Panc1 (cell line): ENCODE data around the gene GPATCH8. TPM values are rescaled to one million over a fixed set of nuclear protein-coding genes. Genes with fewer than 3 reads are reported as not detected.
A peak's percentile ranks its signal among the peaks of the same experiment; 100 is the strongest.

ENCODE experiments used
- ATAC-seq: fragments of 200-7000 bp; cut with Tn5 transposase; 2 replicates; pipeline ENCODE4 v1.9.1; 2020; ENCODE audit warnings: mild to moderate bottlenecking, moderate library complexity
- BruUV-seq: library from RNA; stranded (reverse); fragments of 400-500 nt; replicated peaks from 2 replicates; lab custom pipeline; 2021; lab: Mats Ljungman, UMichigan
- CTCF ChIA-PET: fragments of 300-600 bp; sonication (Branson Sonifier 250); formaldehyde crosslinking; loops from one replicate; lab custom pipeline; 2022; ENCODE audit warnings: antibody characterized with exemption; lab: Charles Lee
- POLR2A ChIA-PET: fragments of 300-600 bp; sonication (Branson Sonifier 250); formaldehyde crosslinking; loops from one replicate; lab custom pipeline; 2022; ENCODE audit warnings: antibody characterized with exemption; lab: Charles Lee
- DNase-seq: peaks from one replicate; pipeline ENCODE4 v3.0.0-alpha.2; 2010; ENCODE audit warnings: low read depth, low spot score
- H3K27ac ChIP-seq: 2 replicates; pipeline ENCODE4 v1.5.1; 2011; ENCODE audit warnings: mild to moderate bottlenecking, low read length, inconsistent platforms
- H3K27me3 ChIP-seq: fragments of 200-500 bp; sonication (Bioruptor generic); 2 replicates; pipeline ENCODE4 v1.6.0; 2014; ENCODE audit warnings: low read length, inconsistent platforms; ENCODE audit not compliant: control insufficient read depth, insufficient read depth
- H3K36me3 ChIP-seq: fragments of 200-500 bp; sonication (Bioruptor generic); 2 replicates; pipeline ENCODE4 v1.5.1; 2014; ENCODE audit warnings: inconsistent platforms, mild to moderate bottlenecking, low read length, moderate library complexity; ENCODE audit not compliant: control insufficient read depth, insufficient read depth
- H3K4me1 ChIP-seq: 2 replicates; pipeline ENCODE4 v1.5.1; 2011; ENCODE audit warnings: inconsistent platforms, mild to moderate bottlenecking, low read length, moderate library complexity; ENCODE audit not compliant: control insufficient read depth, insufficient read depth
- H3K4me3 ChIP-seq, 2 experiments: 2 replicates each; pipeline ENCODE4 v1.5.1; 2011 to 2012; ENCODE audit warnings: low read depth in 2 of 2, low read length in 2 of 2, mild to moderate bottlenecking in 2 of 2, inconsistent platforms in 1 of 2, moderate library complexity in 1 of 2
- H3K9me3 ChIP-seq: fragments of 200-500 bp; sonication (Bioruptor generic); 2 replicates; pipeline ENCODE4 v1.5.1; 2014; ENCODE audit warnings: low read depth, mild to moderate bottlenecking, inconsistent platforms, low read length, moderate library complexity; ENCODE audit not compliant: control insufficient read depth, insufficient read depth
- POLR2AphosphoS5 ChIP-seq: IDR thresholded peaks from 2 replicates; pipeline ENCODE4 v1.6.1; 2012; ENCODE audit warnings: mild to moderate bottlenecking, low read depth, low read length, moderate library complexity
- SIN3A ChIP-seq: IDR thresholded peaks from 2 replicates; pipeline ENCODE4 v1.6.1; 2012; ENCODE audit warnings: low read depth, mild to moderate bottlenecking, low read length, moderate library complexity, borderline replicate concordance; ENCODE audit not compliant: insufficient read depth
- TCF7L2 ChIP-seq: IDR thresholded peaks from 2 replicates; pipeline ENCODE4 v1.6.1; 2011; ENCODE audit warnings: mild to moderate bottlenecking, low read depth, low read length, inconsistent platforms
- in situ Hi-C: cut with HindIII; loops from 2 replicates; pipeline ENCODE4 v1.10.0; 2016; ENCODE audit warnings: low sequenced_read_pairs, low pct_unique_long_range_greater_than_20kb
- intact Hi-C: fragments of 100-400 bp; cut with micrococcal nuclease; formaldehyde crosslinking; loops from one replicate; pipeline ENCODE4 v1.10.0; 2022; ENCODE audit not compliant: unreplicated experiment
- total RNA-seq: library from RNA; stranded (reverse); gene quantifications from one replicate; pipeline ENCODE4 v1.2.1, GENCODE V29; 2021; ENCODE audit not compliant: unreplicated experiment
- TF ChIP-seq, protein P1 (sequence below): fragments of 450-650 bp; IDR thresholded peaks from 2 replicates; pipeline ENCODE4 v1.5.1; 2017; ENCODE audit warnings: mild to moderate bottlenecking
- TF ChIP-seq, protein P2 (sequence below), 2 experiments: IDR thresholded peaks; 2 replicates each; pipeline ENCODE4 v1.6.1; 2011 to 2012; ENCODE audit warnings: low read depth in 2 of 2, control low read depth in 1 of 2, low read length in 1 of 2, mild to moderate bottlenecking in 1 of 2, moderate library complexity in 1 of 2; ENCODE audit not compliant: insufficient read depth in 1 of 2

Gene GPATCH8
- total RNA-seq, 1 experiment from 2014 or later, result 30.8 TPM

DNA sequence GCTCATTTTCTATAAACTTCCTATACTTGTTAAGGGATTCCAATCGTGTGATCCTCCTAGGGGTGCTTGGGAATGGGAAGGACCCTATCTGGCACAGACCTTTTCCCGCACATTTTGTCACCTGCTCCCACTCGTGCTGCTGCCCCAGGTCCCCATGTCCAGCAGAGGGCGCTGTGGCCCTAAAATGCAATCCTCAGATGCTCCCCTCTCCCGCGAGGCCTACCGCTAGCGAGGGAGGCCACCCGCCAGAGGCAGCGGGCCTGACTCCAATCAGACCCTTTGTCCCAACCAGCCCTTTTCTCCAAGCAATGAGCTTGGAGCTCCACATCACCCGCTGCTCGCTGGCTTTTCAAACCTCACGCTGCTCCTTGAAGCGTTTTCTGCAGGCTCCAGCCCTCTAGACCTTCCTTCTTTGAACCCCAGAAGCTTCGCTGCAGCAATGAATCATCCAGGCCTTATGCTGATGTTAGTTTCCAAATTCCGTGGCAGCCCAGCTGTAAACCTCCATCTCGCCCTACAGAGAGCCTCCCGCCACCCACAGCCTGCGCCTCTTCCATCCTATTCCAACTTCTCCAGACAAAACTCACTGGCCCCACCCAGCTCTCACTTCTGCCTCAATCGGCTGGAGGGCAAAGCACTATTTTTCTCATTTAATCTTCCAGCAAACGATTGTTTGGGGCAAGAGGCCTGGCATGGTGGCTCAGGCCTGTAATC, 30.5 kb upstream of the GPATCH8 start:
- DNase-seq, result no peak
- H3K36me3 ChIP-seq, result no peaks in the 10 kb centered on the region
- TF ChIP-seq, protein P1, sequence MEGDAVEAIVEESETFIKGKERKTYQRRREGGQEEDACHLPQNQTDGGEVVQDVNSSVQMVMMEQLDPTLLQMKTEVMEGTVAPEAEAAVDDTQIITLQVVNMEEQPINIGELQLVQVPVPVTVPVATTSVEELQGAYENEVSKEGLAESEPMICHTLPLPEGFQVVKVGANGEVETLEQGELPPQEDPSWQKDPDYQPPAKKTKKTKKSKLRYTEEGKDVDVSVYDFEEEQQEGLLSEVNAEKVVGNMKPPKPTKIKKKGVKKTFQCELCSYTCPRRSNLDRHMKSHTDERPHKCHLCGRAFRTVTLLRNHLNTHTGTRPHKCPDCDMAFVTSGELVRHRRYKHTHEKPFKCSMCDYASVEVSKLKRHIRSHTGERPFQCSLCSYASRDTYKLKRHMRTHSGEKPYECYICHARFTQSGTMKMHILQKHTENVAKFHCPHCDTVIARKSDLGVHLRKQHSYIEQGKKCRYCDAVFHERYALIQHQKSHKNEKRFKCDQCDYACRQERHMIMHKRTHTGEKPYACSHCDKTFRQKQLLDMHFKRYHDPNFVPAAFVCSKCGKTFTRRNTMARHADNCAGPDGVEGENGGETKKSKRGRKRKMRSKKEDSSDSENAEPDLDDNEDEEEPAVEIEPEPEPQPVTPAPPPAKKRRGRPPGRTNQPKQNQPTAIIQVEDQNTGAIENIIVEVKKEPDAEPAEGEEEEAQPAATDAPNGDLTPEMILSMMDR, result peak; percentile 88
- TF ChIP-seq POLR2AphosphoS5, result no peak; the same call in 1 of the 2 replicates
- H3K4me1 ChIP-seq, result peaks cover 15% of the 10 kb centered on the region
- in situ Hi-C loops (no loop called here), intact Hi-C loops (loop anchor here (2.0 kb wide), 1 partner anchor 101 kb away; no protein-coding TSS in a partner anchor)
- H3K4me3 ChIP-seq, result peak overlapping the region in 1 of 2 experiments; percentile 27; a peak in 2 of 4 replicates
- ChIA-PET POLR2A (interaction anchor here (0.7 kb wide), 1 partner anchor 40 kb away, joined by 3 read pairs; no protein-coding TSS in a partner anchor), CTCF (interaction anchor here (0.6 to 2.3 kb wide), 10 partner anchors 22 to 216 kb away, joined by 3 to 14 read pairs (median 3); no protein-coding TSS in a partner anchor)
- H3K27ac ChIP-seq, result peak overlapping the region; percentile 86
- no peaks in the 10 kb centered on the region for H3K9me3 ChIP-seq
- no TSS peak for BruUV-seq
- ATAC-seq, result peak; percentile 96
- no peaks in the 10 kb centered on the region for H3K27me3 ChIP-seq

DNA sequence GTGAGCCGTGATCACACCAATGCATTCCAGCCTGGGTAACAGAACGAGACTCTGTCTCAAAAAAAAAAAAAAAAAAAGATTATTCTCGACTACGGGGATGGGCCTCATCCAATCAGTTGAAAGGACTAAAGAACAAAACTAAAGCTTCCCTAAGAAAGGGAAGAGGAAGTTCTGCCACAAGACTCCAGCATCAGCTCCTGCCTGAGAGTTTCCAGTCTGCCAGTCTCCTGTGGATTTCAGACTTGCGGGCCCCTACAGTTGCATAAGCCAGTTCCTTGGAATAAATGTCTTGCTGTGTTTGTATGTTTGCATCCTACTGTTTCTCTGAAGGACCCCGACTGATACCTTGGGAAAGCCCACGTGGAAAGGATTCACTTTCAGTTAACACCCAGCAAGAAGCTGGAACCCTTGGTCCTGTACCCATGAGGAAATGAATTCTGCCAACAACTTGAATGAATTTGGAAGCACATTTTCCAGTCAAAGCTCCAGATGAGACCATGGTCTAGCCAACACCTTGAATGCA, 27.8 kb upstream of the GPATCH8 start:
- no peaks in the 10 kb centered on the region for H3K9me3 ChIP-seq
- H3K27me3 ChIP-seq, result no peaks in the 10 kb centered on the region
- ChIA-PET CTCF (no interaction called here), POLR2A (no interaction called here)
- no peak overlapping the region for H3K4me3 ChIP-seq
- no TSS peak for BruUV-seq
- in situ Hi-C loops (no loop called here), intact Hi-C loops (no loop called here)
- H3K27ac ChIP-seq, result no peak overlapping the region
- TF ChIP-seq, protein P2, sequence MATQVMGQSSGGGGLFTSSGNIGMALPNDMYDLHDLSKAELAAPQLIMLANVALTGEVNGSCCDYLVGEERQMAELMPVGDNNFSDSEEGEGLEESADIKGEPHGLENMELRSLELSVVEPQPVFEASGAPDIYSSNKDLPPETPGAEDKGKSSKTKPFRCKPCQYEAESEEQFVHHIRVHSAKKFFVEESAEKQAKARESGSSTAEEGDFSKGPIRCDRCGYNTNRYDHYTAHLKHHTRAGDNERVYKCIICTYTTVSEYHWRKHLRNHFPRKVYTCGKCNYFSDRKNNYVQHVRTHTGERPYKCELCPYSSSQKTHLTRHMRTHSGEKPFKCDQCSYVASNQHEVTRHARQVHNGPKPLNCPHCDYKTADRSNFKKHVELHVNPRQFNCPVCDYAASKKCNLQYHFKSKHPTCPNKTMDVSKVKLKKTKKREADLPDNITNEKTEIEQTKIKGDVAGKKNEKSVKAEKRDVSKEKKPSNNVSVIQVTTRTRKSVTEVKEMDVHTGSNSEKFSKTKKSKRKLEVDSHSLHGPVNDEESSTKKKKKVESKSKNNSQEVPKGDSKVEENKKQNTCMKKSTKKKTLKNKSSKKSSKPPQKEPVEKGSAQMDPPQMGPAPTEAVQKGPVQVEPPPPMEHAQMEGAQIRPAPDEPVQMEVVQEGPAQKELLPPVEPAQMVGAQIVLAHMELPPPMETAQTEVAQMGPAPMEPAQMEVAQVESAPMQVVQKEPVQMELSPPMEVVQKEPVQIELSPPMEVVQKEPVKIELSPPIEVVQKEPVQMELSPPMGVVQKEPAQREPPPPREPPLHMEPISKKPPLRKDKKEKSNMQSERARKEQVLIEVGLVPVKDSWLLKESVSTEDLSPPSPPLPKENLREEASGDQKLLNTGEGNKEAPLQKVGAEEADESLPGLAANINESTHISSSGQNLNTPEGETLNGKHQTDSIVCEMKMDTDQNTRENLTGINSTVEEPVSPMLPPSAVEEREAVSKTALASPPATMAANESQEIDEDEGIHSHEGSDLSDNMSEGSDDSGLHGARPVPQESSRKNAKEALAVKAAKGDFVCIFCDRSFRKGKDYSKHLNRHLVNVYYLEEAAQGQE (IDR thresholded peaks at IDR 0.05; ENCODE audit: insufficient read depth in 1 of 2, low read depth in 2 of 2, low read length in 1 of 2), result no peak
- no peak for TF ChIP-seq SIN3A
- no peak for TF ChIP-seq TCF7L2
- TF ChIP-seq POLR2AphosphoS5, result no peak
- TF ChIP-seq, protein P1, result no peak
- ATAC-seq (no peak), DNase-seq (no peak)
- H3K4me1 ChIP-seq, result peaks cover 8% of the 10 kb centered on the region
- H3K36me3 ChIP-seq, result no peaks in the 10 kb centered on the region
